ENCODE measurements around the gene FTSJ1. TPM values are rescaled to one million over a fixed set of nuclear protein-coding genes. Genes with fewer than 3 reads are reported as not detected.

FTSJ1 gene
- total and polyA plus RNA-seq, 11 donors, result 13.6 to 62.4 (median 18.1) TPM

DNA sequence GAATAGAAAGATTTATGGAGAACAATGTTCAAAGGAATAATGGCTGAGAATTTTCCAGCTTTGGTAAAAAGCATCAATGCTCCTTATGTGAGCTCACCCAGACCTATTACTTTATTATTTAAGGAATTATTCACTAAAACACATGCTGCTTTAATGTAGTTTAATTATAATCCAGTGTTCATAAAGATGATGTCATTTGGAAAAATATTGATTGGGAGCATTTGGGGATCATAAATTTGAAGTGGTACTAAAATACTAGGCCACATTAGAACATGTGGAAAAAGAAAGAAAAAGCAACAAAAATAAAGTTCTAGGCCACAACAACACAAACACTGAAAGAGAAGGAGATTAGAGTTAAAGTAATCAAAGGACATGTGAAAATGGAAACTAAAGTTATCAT lies 25.9 kb upstream of the FTSJ1 start:
- DNase-seq, result no peak
- peaks cover 0 to 5% (median 0%) of the 10 kb centered on the region in 9 donors for H3K27me3 ChIP-seq
- no peaks in the 10 kb centered on the region for H3K9me3 ChIP-seq
- ATAC-seq, result no peak
- TF ChIP-seq POLR2A (IDR thresholded peaks at IDR 0.05), result no peak
- TF ChIP-seq CTCF (IDR thresholded peaks at IDR 0.05), result no peak
- H3K36me3 ChIP-seq, result no peaks in the 10 kb centered on the region
- H3K4me1 ChIP-seq, result no peaks in the 10 kb centered on the region
- no peak overlapping the region for H3K27ac ChIP-seq
- H3K4me3 ChIP-seq, result no peak overlapping the region
- intact Hi-C loops (cut with DNase I), result no loop called here

GRCh38 chrX:48451708-48452107 lies 24.3 kb upstream of the FTSJ1 start:
- Histone ChIP-seq H3K36me3 (no peaks in the 10 kb centered on the region), H3K27me3 (peaks cover 0 to 5% (median 0%) of the 10 kb centered on the region in 9 donors), H3K4me3 (no peak overlapping the region), H3K4me1 (no peaks in the 10 kb centered on the region), H3K27ac (no peak overlapping the region), H3K9me3 (no peaks in the 10 kb centered on the region)
- ATAC-seq (no peak), DNase-seq (no peak)
- intact Hi-C loops (cut with DNase I), result no loop called here
- no peak for TF ChIP-seq CTCF (IDR thresholded peaks at IDR 0.05)
- TF ChIP-seq POLR2A (IDR thresholded peaks at IDR 0.05), result no peak
- WGBS, 4 donors, result 42 to 51% (median 43%) methylated on average over 4 of the region's 4 CpGs

DNA sequence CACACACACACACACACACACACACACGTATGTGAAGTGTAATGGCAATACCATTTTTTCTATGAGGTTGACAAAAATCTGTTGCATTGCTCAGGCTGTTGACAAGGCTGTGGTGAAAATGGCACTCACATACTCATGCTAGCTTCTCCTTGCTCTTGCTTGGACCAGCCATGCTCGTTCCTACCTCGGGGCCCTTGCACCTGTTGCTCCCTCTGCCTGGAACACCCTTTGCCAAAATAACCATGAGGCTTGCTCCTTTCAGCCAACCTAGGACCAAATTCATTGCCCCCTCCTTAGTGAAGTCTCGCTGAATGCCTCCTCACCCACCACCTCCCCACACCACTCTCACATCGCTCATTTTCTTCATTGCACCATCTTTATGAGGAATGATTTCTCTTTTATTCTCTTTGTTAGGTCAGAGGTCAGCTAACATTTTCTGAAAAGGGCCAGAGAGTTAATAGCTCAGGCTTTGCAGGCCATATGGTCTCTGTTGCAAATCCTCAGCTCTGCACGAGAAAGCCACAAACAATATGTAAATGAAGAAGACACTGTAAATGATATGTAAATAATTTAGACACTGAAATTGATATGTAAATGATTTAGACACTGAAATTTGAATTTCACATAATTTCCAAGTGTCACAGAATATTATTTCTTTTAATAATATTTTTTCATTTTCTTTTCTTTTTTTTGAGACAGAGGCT lies 19.2 kb upstream of the FTSJ1 start:
- Histone ChIP-seq H3K27ac (no peak overlapping the region), H3K36me3 (no peaks in the 10 kb centered on the region), H3K4me3 (no peak overlapping the region), H3K9me3 (no peaks in the 10 kb centered on the region), H3K27me3 (no peaks in the 10 kb centered on the region), H3K4me1 (no peaks in the 10 kb centered on the region)
- DNase-seq (no peak), ATAC-seq (no peak)
- intact Hi-C loops (cut with DNase I), result no loop called here
- TF ChIP-seq POLR2A (IDR thresholded peaks at IDR 0.05) (no peak), CTCF (IDR thresholded peaks at IDR 0.05) (no peak)
- WGBS, 4 donors, result 77 to 91% (median 84%) methylated on average over 6 of the region's 6 CpGs

DNA sequence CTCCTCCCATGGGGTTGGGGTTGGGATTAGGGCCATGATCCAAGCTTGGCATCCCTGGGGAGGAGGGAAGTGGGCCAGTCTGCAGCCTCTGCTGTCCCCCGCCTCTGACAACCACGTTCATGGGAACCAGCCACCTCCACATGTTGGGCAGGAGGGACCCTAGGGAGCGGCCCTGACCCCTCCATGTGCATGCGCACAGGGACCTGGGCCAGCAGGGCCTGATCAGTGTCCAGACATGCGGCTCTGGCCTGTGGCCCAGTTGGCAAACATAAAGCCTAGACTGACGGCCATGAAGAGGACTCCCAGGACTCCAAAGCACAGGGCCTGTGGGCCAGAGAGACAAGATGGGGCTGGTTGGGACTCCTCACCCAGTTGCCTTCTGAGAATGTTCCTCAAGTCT lies 17.3 kb upstream of the FTSJ1 start:
- TF ChIP-seq POLR2A (IDR thresholded peaks at IDR 0.05) (no peak), CTCF (IDR thresholded peaks at IDR 0.05) (no peak)
- intact Hi-C loops (cut with DNase I), result no loop called here
- no peaks in the 10 kb centered on the region for H3K27me3 ChIP-seq
- H3K9me3 ChIP-seq, result no peaks in the 10 kb centered on the region
- H3K27ac ChIP-seq, result no peak overlapping the region
- H3K36me3 ChIP-seq, result no peaks in the 10 kb centered on the region
- H3K4me3 ChIP-seq, result no peak overlapping the region
- peaks cover 0 to under 1% (median 0%) of the 10 kb centered on the region in 12 donors for H3K4me1 ChIP-seq
- 49 to 76% (median 62%) methylated on average over 4 to 6 of the region's 6 CpGs for WGBS, 4 donors
- DNase-seq (peak in 4 of 5 donors; percentile 23 to 74 (median 56)), ATAC-seq (peak in 3 of 4 donors; percentile 30 to 68 (median 52))
